Common myeloid progenitor, CD34-positive (primary cell): ENCODE results near the gene ADCY6. TPM values are rescaled to one million over a fixed set of nuclear protein-coding genes. Genes with fewer than 3 reads are reported as not detected.

ENCODE experiments used
- CTCF ChIA-PET: fragments of 350-600 bp; sonication (Branson Sonifier 250); formaldehyde crosslinking; loops from one replicate; lab custom pipeline; 2021; ENCODE audit warnings: antibody characterized with exemption; lab: Charles Lee
- POLR2A ChIA-PET: fragments of 350-600 bp; sonication (Branson Sonifier 250); formaldehyde crosslinking; loops from one replicate; lab custom pipeline; 2021; ENCODE audit warnings: antibody characterized with exemption; lab: Charles Lee
- DNase-seq, 3 donors: peaks; one replicate each; pipeline versions ENCODE4 v3.0.0 to v3.0.0-alpha.2; 2013
- H3K27ac ChIP-seq, 2 experiments: 1 replicate in 1 of 2; 2 replicates in 1 of 2; pipeline ENCODE4 v1.7.0; 2013; ENCODE audit warnings: inconsistent platforms in 2 of 2, low read length in 2 of 2, mild to moderate bottlenecking in 2 of 2, low read depth in 1 of 2, moderate library complexity in 1 of 2; ENCODE audit not compliant: severe bottlenecking in 2 of 2, insufficient read depth in 1 of 2, poor library complexity in 1 of 2
- H3K27me3 ChIP-seq, 5 experiments: replicated peaks in 2 of 5; 1 replicate in 3 of 5; 2 replicates in 2 of 5; pipeline versions ENCODE4 v1.6.1 to v1.7.0; 2013; ENCODE audit warnings: low read length in 4 of 5, mild to moderate bottlenecking in 2 of 5, moderate library complexity in 2 of 5, inconsistent platforms in 1 of 5; ENCODE audit not compliant: insufficient read depth in 5 of 5, control insufficient read depth in 4 of 5
- H3K36me3 ChIP-seq, 4 experiments: 1 replicate in 2 of 4; 2 replicates in 2 of 4; pipeline versions ENCODE4 v1.6.1 to v1.7.0; 2013; ENCODE audit warnings: low read length in 3 of 4, control low read depth in 1 of 4, mild to moderate bottlenecking in 1 of 4; ENCODE audit not compliant: control insufficient read depth in 4 of 4, insufficient read depth in 4 of 4
- H3K4me1 ChIP-seq, 4 experiments: 1 replicate in 3 of 4; 2 replicates in 1 of 4; pipeline versions ENCODE4 v1.6.1 to v1.7.1; 2013; ENCODE audit warnings: low read length in 3 of 4, mild to moderate bottlenecking in 3 of 4, control low read depth in 1 of 4, inconsistent platforms in 1 of 4, moderate library complexity in 1 of 4; ENCODE audit not compliant: control insufficient read depth in 4 of 4, insufficient read depth in 4 of 4; ENCODE audit errors: control extremely low read depth in 1 of 4
- H3K4me3 ChIP-seq, 7 experiments: 1 replicate in 4 of 7; 2 replicates in 3 of 7; pipeline versions ENCODE4 v1.5.1 to v1.7.0; 2013; ENCODE audit warnings: mild to moderate bottlenecking in 7 of 7, low read length in 6 of 7, moderate library complexity in 6 of 7, inconsistent platforms in 2 of 7, low read depth in 2 of 7, control low read depth in 1 of 7; ENCODE audit not compliant: insufficient read depth in 4 of 7, control insufficient read depth in 1 of 7; ENCODE audit errors: extremely low read depth in 1 of 7
- H3K9me3 ChIP-seq, 5 experiments: 1 replicate in 4 of 5; 2 replicates in 1 of 5; pipeline versions ENCODE4 v1.6.1 to v1.7.1; 2013; ENCODE audit warnings: low read length in 4 of 5, mild to moderate bottlenecking in 2 of 5, inconsistent platforms in 1 of 5, low read depth in 1 of 5, moderate library complexity in 1 of 5; ENCODE audit not compliant: control insufficient read depth in 4 of 5, insufficient read depth in 2 of 5; ENCODE audit errors: control extremely low read depth in 1 of 5
- whole genome bisulfite sequencing: methylation state at CpG from one replicate; pipeline ENCODE4 v1.1.5; 2013; ENCODE audit not compliant: insufficient coverage; 5-methylcytosine and 5-hydroxymethylcytosine counted together
- polyA plus RNA-seq: library from polyadenylated mRNA; unstranded; fragments of 120-200 nt; gene quantifications from one replicate; pipeline ENCODE4 v1.2.1, GENCODE V29; 2013

Gene ADCY6
- polyA plus RNA-seq = 21.4 TPM

GRCh38 chr12:48788854-48789775 lies at the start of gene ADCY6:
TSS of gene ADCY6 (minus strand) at chr12:48789089. CDS start at chr12:48783434, 5,655 bp downstream.
- peak within 1 kb of the TSS; percentile 67 to 88 (median 71) for H3K4me3 ChIP-seq
- H3K36me3 ChIP-seq = no peaks in the 10 kb centered on the region
- CTCF ChIA-PET = interaction anchor here (0.6 to 12.6 kb wide), 7 partner anchors 10 to 85 kb away, joined by 3 to 218 read pairs (median 8); no protein-coding TSS in a partner anchor
- H3K27me3 ChIP-seq = no peaks in the 10 kb centered on the region
- H3K27ac ChIP-seq = peak within 1 kb of the TSS in 1 of 2 experiments; percentile 58
- DNase-seq = peak in 2 of 3 donors; percentile 34 to 55
- POLR2A ChIA-PET = no interaction called here
- under 1% methylated on average over 54 of the region's 86 CpGs for WGBS
- peaks cover 0 to 23% (median 17%) of the 10 kb centered on the region in 4 experiments for H3K4me1 ChIP-seq
- H3K9me3 ChIP-seq = no peaks in the 10 kb centered on the region

GRCh38 chr12:48838048-48838447 lies 49.2 kb upstream of the ADCY6 start:
- Histone ChIP-seq H3K9me3 (no peaks in the 10 kb centered on the region), H3K4me1 (no peaks in the 10 kb centered on the region), H3K27ac (no peak overlapping the region), H3K36me3 (peaks cover 23 to 67% (median 53%) of the 10 kb centered on the region in 4 experiments), H3K27me3 (no peaks in the 10 kb centered on the region), H3K4me3 (no peak overlapping the region)
- POLR2A ChIA-PET = no interaction called here
- 100% methylated on average over 4 of the region's 4 CpGs for WGBS
- CTCF ChIA-PET = interaction anchor here (1.6 kb wide), 1 partner anchor 14 kb away, joined by 3 read pairs; the partner anchor contains the start of gene DDX23
- DNase-seq = no peak

GRCh38 chr12:48832321-48833060 lies 43.6 kb upstream of the ADCY6 start:
- ChIA-PET CTCF (interaction anchor here (0.8 to 2.4 kb wide), 5 partner anchors 10 to 58 kb away, joined by 3 to 9 read pairs (median 5); partner anchors contain the start of gene DDX23), POLR2A (no interaction called here)
- Histone ChIP-seq H3K27ac (no peak overlapping the region), H3K27me3 (no peaks in the 10 kb centered on the region), H3K36me3 (peaks cover 14 to 88% (median 75%) of the 10 kb centered on the region in 4 experiments), H3K4me1 (no peaks in the 10 kb centered on the region), H3K4me3 (no peak overlapping the region), H3K9me3 (no peaks in the 10 kb centered on the region)
- DNase-seq = no peak
- WGBS = 97% methylated on average over 12 of the region's 12 CpGs

- no peaks in the 10 kb centered on the region for H3K27me3 ChIP-seq
- H3K4me1 ChIP-seq = no peaks in the 10 kb centered on the region
- no peak for DNase-seq
- ChIA-PET POLR2A (no interaction called here), CTCF (interaction anchor here (1.1 to 1.5 kb wide), 4 partner anchors 9 to 22 kb away, joined by 3 to 6 read pairs (median 6); no protein-coding TSS in a partner anchor)
- H3K9me3 ChIP-seq = no peaks in the 10 kb centered on the region
- WGBS = 100% methylated on average over 5 of the region's 6 CpGs
- peaks cover 11 to 85% (median 64%) of the 10 kb centered on the region in 4 experiments for H3K36me3 ChIP-seq
- no peak overlapping the region for H3K27ac ChIP-seq
- H3K4me3 ChIP-seq = no peak overlapping the region
These were observed 42.4 kb upstream of the ADCY6 start for GRCh38 chr12:48831257-48831656.

GRCh38 chr12:48828841-48829575 lies 40.1 kb upstream of the ADCY6 start:
- peaks cover 9 to 73% (median 54%) of the 10 kb centered on the region in 4 experiments for H3K36me3 ChIP-seq
- CTCF ChIA-PET = interaction anchor here (1.3 to 7.0 kb wide), 3 partner anchors 9 to 30 kb away, joined by 3 to 37 read pairs (median 7); no protein-coding TSS in a partner anchor
- no peak for DNase-seq

GRCh38 chr12:48828293-48828692 lies 39.4 kb upstream of the ADCY6 start:
- WGBS = 100% methylated on average over 2 of the region's 2 CpGs
- peaks cover 7 to 66% (median 47%) of the 10 kb centered on the region in 4 experiments for H3K36me3 ChIP-seq

More at GRCh38 chr12:48828841-48829575, 40.1 kb upstream of the ADCY6 start:
- POLR2A ChIA-PET = no interaction called here
- Histone ChIP-seq H3K4me1 (no peaks in the 10 kb centered on the region), H3K9me3 (no peaks in the 10 kb centered on the region), H3K4me3 (no peak overlapping the region), H3K27me3 (no peaks in the 10 kb centered on the region), H3K27ac (no peak overlapping the region)
- 98% methylated on average over 8 of the region's 16 CpGs for WGBS

More at GRCh38 chr12:48828293-48828692, 39.4 kb upstream of the ADCY6 start:
- no peaks in the 10 kb centered on the region for H3K27me3 ChIP-seq
- no peak for DNase-seq
- no peaks in the 10 kb centered on the region for H3K4me1 ChIP-seq
- ChIA-PET CTCF (interaction anchor here (0.8 to 7.0 kb wide), 4 partner anchors 9 to 30 kb away, joined by 3 to 37 read pairs (median 4); no protein-coding TSS in a partner anchor), POLR2A (no interaction called here)
- no peak overlapping the region for H3K4me3 ChIP-seq
- H3K9me3 ChIP-seq = no peaks in the 10 kb centered on the region
- no peak overlapping the region for H3K27ac ChIP-seq
